HG03378 (cell line): ENCODE results near the gene SMIM14.
"Not testable (repeated sequence)": the region's sequence is repeated elsewhere in the genome, so short reads cannot be mapped to it uniquely, and the experiment has no call there.

Source experiments
- ATAC-seq: cut with Tn5 transposase; IDR thresholded peaks from one replicate; pipeline ENCODE4 v1.9.1; 2021; ENCODE audit warnings: mild to moderate bottlenecking, moderate library complexity; ENCODE audit not compliant: unreplicated experiment

SMIM14 gene

GRCh38 chr4:39541987-39542610 is 96.6 kb downstream of the SMIM14 start:
- ATAC-seq = no peak

- no peak for ATAC-seq
Observed at GRCh38 chr4:39539089-39539611, 99.5 kb downstream of the SMIM14 start.

DNA sequence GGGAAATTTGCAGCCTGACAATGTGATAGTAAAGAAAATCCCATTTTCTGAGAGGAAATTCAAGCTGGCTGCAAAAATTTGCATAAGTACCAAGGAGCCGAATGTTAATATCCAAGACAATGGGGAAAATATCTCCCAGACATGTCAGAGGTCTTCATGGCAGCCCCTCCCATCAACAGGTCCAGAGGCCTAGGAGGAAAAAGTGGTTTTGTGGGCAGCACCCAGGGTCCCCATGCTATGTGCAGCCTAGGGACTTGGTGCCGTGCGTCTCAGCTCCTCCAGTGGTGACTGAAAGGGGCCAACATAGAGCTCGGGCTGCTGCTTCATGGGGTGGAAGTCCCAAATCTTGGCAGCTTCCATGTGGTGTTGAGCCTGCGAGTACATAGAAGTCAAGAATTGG is 105.1 kb downstream of the SMIM14 start:
- no peak for ATAC-seq

DNA sequence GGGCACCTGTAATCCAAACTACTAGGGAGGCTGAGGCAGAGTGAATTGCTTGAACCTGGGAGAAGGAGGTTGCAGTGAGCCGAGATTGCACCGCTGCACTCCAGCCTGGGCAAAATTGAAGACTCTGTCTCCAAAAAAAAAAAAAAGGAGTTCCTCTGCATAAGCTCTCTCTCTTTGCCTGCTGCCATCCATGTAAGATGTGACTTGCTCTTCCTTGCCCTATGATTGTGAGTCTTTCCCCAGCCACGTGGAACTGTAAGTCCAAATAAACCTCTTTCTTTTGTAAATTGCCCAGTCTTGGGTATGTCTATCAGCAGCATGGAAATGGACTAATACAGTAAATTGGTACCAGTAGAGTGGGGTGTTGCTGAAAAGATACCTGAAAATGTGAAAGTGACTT is 106.4 kb downstream of the SMIM14 start:
- not testable (repeated sequence) for ATAC-seq

GRCh38 chr4:39530682-39531081 is 108.0 kb downstream of the SMIM14 start:
- ATAC-seq = no peak

- ATAC-seq = no peak
Observed at GRCh38 chr4:39529534-39529933, 109.1 kb downstream of the SMIM14 start.

- no peak for ATAC-seq
Observed at GRCh38 chr4:39528061-39528465, 110.6 kb downstream of the SMIM14 start.

DNA sequence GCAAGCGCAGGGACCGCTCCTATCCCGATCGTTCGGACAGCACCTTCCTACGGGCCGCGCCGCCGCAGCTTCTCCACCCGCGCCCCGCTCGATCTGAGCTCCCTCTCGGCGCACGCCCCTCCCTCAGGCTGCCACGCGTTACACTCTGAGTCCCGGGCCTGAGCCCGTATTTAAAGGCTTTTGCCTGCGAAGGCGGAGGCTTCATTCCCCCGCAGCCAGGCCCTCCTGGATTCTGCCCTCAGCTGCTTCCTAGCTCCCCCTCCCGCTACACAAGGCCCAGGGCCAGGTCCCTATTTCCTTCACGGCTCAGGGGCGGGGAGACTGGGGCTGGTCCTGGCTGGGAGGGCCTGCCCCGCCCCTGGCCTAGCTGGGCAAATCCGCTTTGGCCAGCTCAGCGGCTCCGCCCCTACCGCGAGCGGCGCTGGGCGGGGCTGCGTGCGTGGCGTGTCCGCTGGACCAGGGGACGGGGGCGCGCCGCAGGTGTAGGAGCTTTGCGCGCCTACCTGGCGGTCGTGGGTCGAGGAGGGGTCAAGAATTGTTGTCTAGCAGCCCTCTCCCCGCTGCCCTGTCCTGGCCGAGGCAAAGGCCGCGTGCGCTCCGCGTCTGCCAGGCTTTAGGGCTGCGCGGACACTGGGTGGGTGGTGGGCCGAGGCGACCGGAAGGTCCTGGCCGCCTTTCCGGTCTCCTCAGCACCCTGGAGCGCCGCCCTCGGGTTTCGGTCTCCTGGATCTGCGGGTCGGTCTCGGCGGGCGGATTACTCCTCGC is 111.2 kb downstream of the SMIM14 start, which contains the start of gene UGDH:
Gene UGDH (minus strand): TSS at position 144 of the 765 bp plus-strand sequence. CDS start 5,927 bp downstream, outside the sequence.
- ATAC-seq = peak; percentile 88

GRCh38 chr4:39526765-39527295 is 111.8 kb downstream of the SMIM14 start:
- ATAC-seq = no peak

- no peak for ATAC-seq
Observed at GRCh38 chr4:39525822-39526690, 112.6 kb downstream of the SMIM14 start.

- ATAC-seq = no peak
Observed at GRCh38 chr4:39524161-39524957, 114.3 kb downstream of the SMIM14 start.

GRCh38 chr4:39522068-39522467 is 116.6 kb downstream of the SMIM14 start:
- ATAC-seq = no peak

DNA sequence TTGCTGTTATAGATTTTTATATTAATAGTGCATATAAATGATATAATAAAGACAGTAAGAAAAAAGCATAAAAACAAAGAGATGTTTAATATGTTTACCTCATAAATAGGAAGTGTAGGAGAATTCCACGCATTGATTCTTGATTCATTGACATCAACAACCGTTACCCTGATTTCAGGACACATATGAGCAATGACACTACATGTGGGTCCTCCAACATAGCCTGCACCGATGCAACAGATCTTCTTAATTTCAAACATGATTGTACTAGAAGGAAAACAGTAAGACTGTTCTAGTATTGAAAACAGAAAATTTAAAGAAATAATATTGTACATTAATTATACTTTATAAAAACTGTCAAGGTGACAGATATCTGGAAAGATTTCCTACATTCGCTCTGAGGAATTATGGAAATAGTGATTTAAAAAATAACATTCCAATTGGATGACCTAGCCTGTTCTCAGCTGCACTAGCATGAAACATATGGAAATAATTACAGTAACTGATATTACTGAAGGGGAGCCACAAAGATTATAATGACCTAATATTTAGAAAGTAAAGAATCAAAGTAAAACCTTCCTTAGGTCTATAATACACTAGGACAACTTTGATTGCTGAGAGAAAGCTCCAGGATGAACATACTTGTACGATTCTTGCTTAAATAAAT is 117.3 kb downstream of the SMIM14 start:
- ATAC-seq = no peak

- ATAC-seq = no peak
Observed at GRCh38 chr4:39518484-39518883, 120.2 kb downstream of the SMIM14 start.

DNA sequence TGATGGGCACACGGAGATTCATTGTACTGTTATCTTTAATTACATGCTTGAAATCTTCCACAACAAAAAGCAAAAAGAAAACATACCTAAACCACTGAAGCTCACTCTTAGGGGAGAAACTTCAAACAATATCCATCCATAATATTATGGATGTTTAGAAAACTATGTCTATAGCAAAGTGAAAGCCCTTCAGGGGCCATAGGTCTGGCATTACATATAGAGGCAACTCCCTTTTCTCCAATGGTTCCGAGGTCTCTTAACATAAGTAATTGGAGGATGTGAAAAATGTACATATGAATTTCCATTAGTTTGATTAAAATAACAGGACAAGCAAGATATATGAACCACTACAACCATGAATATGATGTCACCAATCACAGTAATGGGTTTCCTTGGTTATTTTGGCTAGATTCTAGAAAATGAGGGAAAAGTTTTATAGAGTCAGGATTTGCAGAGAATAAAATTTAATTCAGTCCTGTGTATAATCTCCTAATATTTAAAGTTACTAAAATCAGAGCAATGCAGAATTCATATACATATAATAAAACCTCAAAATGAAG is 122.2 kb downstream of the SMIM14 start:
- no peak for ATAC-seq

DNA sequence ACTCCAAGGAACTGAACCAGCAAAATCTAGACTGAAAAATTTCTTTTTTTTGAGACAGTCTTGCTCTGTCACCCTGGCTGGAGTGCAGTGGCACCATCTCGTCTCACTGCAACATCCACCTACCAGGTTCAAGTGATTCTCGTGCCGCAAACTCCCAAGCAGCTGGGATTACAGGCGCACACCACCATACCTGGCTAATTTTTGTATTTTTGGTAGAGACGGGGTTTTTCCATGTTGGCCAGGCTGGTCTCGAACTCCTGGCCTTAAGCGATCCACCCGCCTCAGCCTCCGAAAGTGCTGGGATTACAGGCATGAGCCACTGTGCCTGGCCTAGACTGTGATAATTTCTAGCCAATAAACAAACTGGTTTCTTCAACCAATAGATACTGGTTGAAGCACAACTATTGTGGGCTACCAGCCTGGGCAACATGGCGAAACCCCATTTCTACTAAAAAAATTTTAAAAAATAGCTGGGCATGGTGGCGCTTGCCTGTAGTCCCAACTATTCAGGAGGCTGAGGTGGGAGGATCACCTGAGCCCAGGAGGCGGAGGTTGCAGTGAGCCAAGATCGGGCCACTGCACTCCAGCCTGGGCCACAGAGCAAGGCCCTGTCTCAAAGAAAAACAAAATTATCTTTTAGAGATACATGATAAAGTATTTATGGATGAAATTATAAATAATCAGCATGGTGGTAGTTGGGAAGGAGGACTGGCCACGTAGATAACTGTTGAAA is 122.8 kb downstream of the SMIM14 start:
- ATAC-seq = not testable (repeated sequence)

GRCh38 chr4:39514888-39515401 is 123.7 kb downstream of the SMIM14 start:
- ATAC-seq = no peak

GRCh38 chr4:39514266-39514665 is 124.4 kb downstream of the SMIM14 start:
- not testable (repeated sequence) for ATAC-seq
